ENCODE measurements around the gene TMEM259.

Gene TMEM259

GRCh38 chr19:1016647-1017114, 4.2 kb downstream of the TMEM259 start:
- Histone ChIP-seq H3K4me3 (ENCODE audit: low read depth in 1 of 2, low read length in 2 of 2) (peak overlapping the region in 1 of 2 donors; percentile 40), H3K4me1 (ENCODE audit: control insufficient read depth in 1 of 2, insufficient read depth in 2 of 2, low read length in 2 of 2) (peaks cover 41 to 48% of the 10 kb centered on the region in 2 donors), H3K27ac (ENCODE audit: low read depth, low read length) (no peak overlapping the region), H3K9ac (ENCODE audit: low read depth in 1 of 2, low read length in 2 of 2) (peak overlapping the region in 1 of 2 donors; percentile 19), H3K36me3 (ENCODE audit: control insufficient read depth in 1 of 2, insufficient read depth in 2 of 2, low read length in 2 of 2) (peaks cover 3 to 24% of the 10 kb centered on the region in 2 donors), H3K9me3 (ENCODE audit: control insufficient read depth in 1 of 2, low read length in 2 of 2) (no peaks in the 10 kb centered on the region), H3K27me3 (ENCODE audit: control insufficient read depth in 1 of 2, insufficient read depth in 2 of 2, low read length in 2 of 2) (no peaks in the 10 kb centered on the region)

DNA sequence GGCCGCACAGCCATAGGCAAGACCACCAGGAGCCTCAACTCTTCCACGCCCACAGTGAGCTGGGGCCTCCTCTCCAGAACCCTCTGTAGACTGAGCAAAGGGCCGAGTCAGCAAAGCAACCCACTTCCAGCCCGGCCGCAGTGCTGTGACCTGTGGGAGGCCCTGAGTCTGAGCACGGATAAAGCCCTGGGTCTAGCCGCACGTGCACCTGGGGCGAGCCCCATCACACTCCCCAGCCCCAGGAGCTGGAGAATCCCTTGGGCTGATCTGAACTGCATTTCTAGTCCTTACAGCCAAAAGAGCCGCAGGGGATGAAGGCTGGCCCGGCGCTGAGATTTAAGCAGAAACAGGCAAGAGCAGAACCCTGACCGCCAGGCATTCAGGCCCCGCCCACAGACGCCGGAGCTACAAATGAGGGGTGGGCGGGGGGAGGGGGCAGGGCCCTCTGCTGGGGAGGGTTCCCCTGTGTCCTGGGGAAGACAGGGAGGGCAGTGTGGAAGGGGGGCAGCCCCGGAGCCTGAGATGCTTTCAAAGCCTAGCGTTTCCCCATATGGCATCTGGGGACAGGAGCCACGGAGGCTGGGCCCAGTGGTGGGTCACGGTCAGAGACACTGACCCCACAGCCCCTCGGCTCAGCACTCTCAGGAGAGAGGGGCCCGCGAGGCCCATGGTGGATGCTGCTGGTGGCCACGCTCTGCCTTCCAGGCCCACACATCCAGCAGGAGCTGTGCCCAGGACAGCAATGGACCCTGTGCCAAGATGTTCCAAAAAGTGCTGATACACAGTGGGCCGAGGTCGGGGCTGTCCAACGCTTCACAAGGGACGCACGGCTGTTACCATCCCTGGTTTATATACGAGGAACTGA, 4.9 kb downstream of the TMEM259 start:
- no peak overlapping the region for H3K4me3 ChIP-seq (ENCODE audit: low read depth in 1 of 2, low read length in 2 of 2)
- no peak overlapping the region for H3K27ac ChIP-seq (ENCODE audit: low read depth, low read length)
- H3K9ac ChIP-seq (ENCODE audit: low read depth in 1 of 2, low read length in 2 of 2): peak overlapping the region in 1 of 2 donors; percentile 19
- H3K9me3 ChIP-seq (ENCODE audit: control insufficient read depth in 1 of 2, low read length in 2 of 2): no peaks in the 10 kb centered on the region
- H3K27me3 ChIP-seq (ENCODE audit: control insufficient read depth in 1 of 2, insufficient read depth in 2 of 2, low read length in 2 of 2): no peaks in the 10 kb centered on the region
- peaks cover 3 to 27% of the 10 kb centered on the region in 2 donors for H3K36me3 ChIP-seq (ENCODE audit: control insufficient read depth in 1 of 2, insufficient read depth in 2 of 2, low read length in 2 of 2)
- H3K4me1 ChIP-seq (ENCODE audit: control insufficient read depth in 1 of 2, insufficient read depth in 2 of 2, low read length in 2 of 2): peaks cover 41 to 48% of the 10 kb centered on the region in 2 donors

DNA sequence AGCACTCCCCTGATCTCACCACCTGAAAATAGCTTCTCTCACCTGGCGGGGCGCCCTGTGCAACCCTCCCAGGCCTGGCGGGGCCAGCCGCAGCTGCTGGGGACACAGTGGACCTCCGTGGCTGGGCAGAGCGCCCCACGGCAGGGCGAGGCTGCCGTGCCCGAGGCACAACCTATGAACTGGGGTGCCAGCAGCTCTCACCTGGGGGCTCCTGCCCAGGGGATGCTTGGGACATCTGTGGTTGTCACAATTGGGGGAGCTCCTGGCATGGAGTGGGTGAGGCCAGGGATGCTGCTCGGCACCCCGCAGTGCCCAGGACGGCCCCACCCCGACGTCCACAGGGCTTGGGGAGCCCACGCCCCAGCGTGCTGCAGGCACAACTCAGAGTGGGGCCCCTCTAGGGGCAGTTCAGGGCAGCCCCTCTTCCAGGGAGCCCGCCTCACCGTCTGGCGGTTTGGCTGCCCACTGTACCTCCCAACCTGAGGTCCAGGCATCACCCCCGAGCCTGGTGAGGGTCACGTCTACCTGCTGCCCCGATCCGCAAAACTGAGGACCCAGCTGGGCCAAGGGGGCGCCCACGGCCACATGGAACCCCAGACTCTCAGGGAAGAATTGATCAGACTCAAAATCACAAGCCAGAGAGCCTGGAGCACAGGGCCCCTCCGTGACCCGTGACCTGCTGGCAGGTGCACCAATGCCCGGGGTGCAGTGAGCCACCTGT, 5.7 kb downstream of the TMEM259 start:
- peaks cover 41 to 45% of the 10 kb centered on the region in 2 donors for H3K4me1 ChIP-seq (ENCODE audit: control insufficient read depth in 1 of 2, insufficient read depth in 2 of 2, low read length in 2 of 2)
- no peak overlapping the region for H3K9ac ChIP-seq (ENCODE audit: low read depth in 1 of 2, low read length in 2 of 2)

DNA sequence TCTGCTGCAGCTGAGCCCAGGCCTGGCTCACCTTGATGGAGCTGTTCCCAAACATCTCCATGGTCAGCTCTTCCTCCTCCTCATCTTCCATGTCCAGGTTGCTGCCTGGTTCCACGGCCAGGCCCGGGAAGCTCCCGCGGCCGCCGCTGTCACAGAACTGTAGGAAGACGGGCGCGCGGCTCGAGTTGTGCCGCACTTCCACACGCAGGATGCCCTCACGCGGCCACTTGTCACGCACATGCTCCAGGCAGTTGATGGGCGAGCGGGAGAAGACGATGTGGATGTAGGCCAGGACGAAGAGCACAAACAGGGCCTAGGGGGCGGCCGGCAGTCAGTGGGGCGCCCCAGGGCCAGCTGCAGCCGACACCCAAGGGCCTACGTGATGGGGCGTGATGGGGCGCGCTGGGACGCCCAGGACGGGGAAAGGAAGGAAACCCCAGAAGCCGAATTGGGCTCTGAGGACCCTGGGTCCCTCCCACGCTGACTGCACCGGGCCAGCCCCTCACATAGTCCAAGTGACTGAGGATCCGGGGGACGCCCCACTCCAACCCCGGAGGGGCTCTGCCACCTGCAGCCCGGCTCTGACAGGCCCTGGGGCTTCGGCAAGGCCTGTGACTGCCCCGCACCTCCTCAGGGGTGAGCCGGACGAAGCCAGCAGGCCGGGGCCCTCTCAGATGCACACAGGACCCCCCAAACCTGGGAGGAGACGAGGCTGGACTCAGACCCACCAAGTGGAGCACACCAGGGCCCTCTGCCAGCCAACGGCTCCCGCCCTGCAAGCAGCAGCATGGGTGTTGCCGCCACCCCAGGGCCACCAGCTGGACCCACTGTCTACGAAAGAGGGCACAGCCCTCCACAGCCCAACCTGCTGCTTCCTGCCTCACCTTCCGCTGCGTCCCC, 6.5 kb downstream of the TMEM259 start:
- Histone ChIP-seq H3K36me3 (ENCODE audit: control insufficient read depth in 1 of 2, insufficient read depth in 2 of 2, low read length in 2 of 2) (peaks cover 3 to 39% of the 10 kb centered on the region in 2 donors), H3K27me3 (ENCODE audit: control insufficient read depth in 1 of 2, insufficient read depth in 2 of 2, low read length in 2 of 2) (no peaks in the 10 kb centered on the region), H3K4me1 (ENCODE audit: control insufficient read depth in 1 of 2, insufficient read depth in 2 of 2, low read length in 2 of 2) (peaks cover 33 to 37% of the 10 kb centered on the region in 2 donors), H3K4me3 (ENCODE audit: low read depth in 1 of 2, low read length in 2 of 2) (no peak overlapping the region), H3K9me3 (ENCODE audit: control insufficient read depth in 1 of 2, low read length in 2 of 2) (no peaks in the 10 kb centered on the region), H3K27ac (ENCODE audit: low read depth, low read length) (no peak overlapping the region), H3K9ac (ENCODE audit: low read depth in 1 of 2, low read length in 2 of 2) (no peak overlapping the region)

More for the DNA sequence above, 5.7 kb downstream of the TMEM259 start:
- Histone ChIP-seq H3K4me3 (ENCODE audit: low read depth in 1 of 2, low read length in 2 of 2) (no peak overlapping the region), H3K27ac (ENCODE audit: low read depth, low read length) (no peak overlapping the region), H3K36me3 (ENCODE audit: control insufficient read depth in 1 of 2, insufficient read depth in 2 of 2, low read length in 2 of 2) (peaks cover 3 to 31% of the 10 kb centered on the region in 2 donors), H3K27me3 (ENCODE audit: control insufficient read depth in 1 of 2, insufficient read depth in 2 of 2, low read length in 2 of 2) (no peaks in the 10 kb centered on the region), H3K9me3 (ENCODE audit: control insufficient read depth in 1 of 2, low read length in 2 of 2) (no peaks in the 10 kb centered on the region)

DNA sequence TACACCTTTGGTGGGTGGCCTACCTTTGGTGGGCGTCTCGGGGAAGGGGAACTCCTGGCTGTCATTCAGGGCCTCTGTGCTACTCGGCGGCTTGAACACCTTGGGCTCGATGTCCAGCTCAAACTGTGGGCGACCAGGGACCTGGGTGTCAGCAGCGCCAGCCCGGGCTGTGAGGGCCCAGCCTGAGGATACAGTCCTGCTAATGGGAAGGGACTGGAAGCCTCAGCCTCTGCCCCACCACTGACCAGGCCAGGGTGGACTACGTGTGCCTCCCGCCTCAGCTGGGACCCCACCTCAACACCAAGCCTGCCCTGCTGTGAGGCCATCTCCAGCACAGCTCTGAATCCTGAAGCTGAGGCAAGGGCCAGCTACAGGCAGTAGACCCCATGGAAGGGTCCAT, 7.7 kb downstream of the TMEM259 start:
- H3K9me3 ChIP-seq (ENCODE audit: control insufficient read depth in 1 of 2, low read length in 2 of 2): no peaks in the 10 kb centered on the region
- no peak overlapping the region for H3K27ac ChIP-seq (ENCODE audit: low read depth, low read length)
- H3K36me3 ChIP-seq (ENCODE audit: control insufficient read depth in 1 of 2, insufficient read depth in 2 of 2, low read length in 2 of 2): peaks cover 3 to 39% of the 10 kb centered on the region in 2 donors
- H3K9ac ChIP-seq (ENCODE audit: low read depth in 1 of 2, low read length in 2 of 2): no peak overlapping the region
- peaks cover 22 to 25% of the 10 kb centered on the region in 2 donors for H3K4me1 ChIP-seq (ENCODE audit: control insufficient read depth in 1 of 2, insufficient read depth in 2 of 2, low read length in 2 of 2)
- H3K27me3 ChIP-seq (ENCODE audit: control insufficient read depth in 1 of 2, insufficient read depth in 2 of 2, low read length in 2 of 2): no peaks in the 10 kb centered on the region
- no peak overlapping the region for H3K4me3 ChIP-seq (ENCODE audit: low read depth in 1 of 2, low read length in 2 of 2)

DNA sequence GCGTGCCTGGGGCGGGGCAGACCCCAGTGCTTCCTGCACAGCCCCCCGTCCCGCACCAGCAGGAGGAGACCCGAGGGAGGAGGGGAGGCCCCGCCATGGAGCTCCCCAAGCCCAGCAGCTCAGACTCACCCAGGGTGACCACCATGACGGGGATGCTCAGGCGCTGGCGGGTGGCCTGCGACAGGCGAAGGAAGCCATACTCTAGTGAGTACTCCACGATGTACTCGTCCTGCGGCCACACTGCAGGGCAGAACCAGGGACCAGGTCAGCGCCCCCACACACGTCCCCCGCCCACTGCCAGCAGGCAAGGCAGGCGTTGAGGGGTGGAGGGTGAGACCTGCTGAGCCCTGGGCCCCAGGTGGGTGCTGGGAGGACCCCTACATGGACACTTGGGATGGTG, 8.6 kb downstream of the TMEM259 start:
- Histone ChIP-seq H3K9me3 (ENCODE audit: control insufficient read depth in 1 of 2, low read length in 2 of 2) (no peaks in the 10 kb centered on the region), H3K9ac (ENCODE audit: low read depth in 1 of 2, low read length in 2 of 2) (no peak overlapping the region), H3K36me3 (ENCODE audit: control insufficient read depth in 1 of 2, insufficient read depth in 2 of 2, low read length in 2 of 2) (peaks cover 3 to 39% of the 10 kb centered on the region in 2 donors), H3K27me3 (ENCODE audit: control insufficient read depth in 1 of 2, insufficient read depth in 2 of 2, low read length in 2 of 2) (no peaks in the 10 kb centered on the region), H3K4me3 (ENCODE audit: low read depth in 1 of 2, low read length in 2 of 2) (no peak overlapping the region), H3K27ac (ENCODE audit: low read depth, low read length) (no peak overlapping the region), H3K4me1 (ENCODE audit: control insufficient read depth in 1 of 2, insufficient read depth in 2 of 2, low read length in 2 of 2) (peaks cover 13 to 16% of the 10 kb centered on the region in 2 donors)

DNA sequence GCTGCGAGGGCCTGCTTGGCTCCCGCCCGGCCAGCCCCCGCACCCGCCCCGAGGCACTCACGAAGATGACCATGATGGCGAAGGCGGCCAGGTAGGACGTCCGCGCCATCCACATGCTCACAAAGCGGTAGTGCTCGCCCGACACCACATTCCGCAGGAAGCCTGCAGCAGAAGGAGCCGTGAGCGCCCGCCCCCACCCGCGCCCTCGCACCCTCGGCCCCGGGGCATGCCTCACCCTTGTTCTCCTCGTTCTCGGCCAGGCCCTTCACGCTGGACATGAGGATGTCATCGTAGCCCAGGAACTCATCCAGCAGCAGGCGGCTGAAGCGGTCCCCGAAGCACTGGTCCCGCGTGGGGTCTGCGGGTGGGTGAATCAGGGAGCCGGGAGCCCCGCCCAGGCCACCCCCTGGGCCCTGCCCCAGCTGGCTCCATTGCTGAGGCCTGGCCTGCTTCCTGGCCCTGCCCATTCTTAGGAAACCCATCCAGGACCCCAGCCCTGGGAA, 9.0 kb downstream of the TMEM259 start:
- Histone ChIP-seq H3K4me1 (ENCODE audit: control insufficient read depth in 1 of 2, insufficient read depth in 2 of 2, low read length in 2 of 2) (peaks cover 8 to 12% of the 10 kb centered on the region in 2 donors), H3K9ac (ENCODE audit: low read depth in 1 of 2, low read length in 2 of 2) (no peak overlapping the region), H3K9me3 (ENCODE audit: control insufficient read depth in 1 of 2, low read length in 2 of 2) (no peaks in the 10 kb centered on the region), H3K36me3 (ENCODE audit: control insufficient read depth in 1 of 2, insufficient read depth in 2 of 2, low read length in 2 of 2) (peaks cover 3 to 39% of the 10 kb centered on the region in 2 donors), H3K27me3 (ENCODE audit: control insufficient read depth in 1 of 2, insufficient read depth in 2 of 2, low read length in 2 of 2) (no peaks in the 10 kb centered on the region), H3K4me3 (ENCODE audit: low read depth in 1 of 2, low read length in 2 of 2) (no peak overlapping the region), H3K27ac (ENCODE audit: low read depth, low read length) (no peak overlapping the region)

- Histone ChIP-seq H3K27me3 (ENCODE audit: control insufficient read depth in 1 of 2, insufficient read depth in 2 of 2, low read length in 2 of 2) (no peaks in the 10 kb centered on the region), H3K4me3 (ENCODE audit: low read depth in 1 of 2, low read length in 2 of 2) (no peak overlapping the region), H3K9ac (ENCODE audit: low read depth in 1 of 2, low read length in 2 of 2) (no peak overlapping the region), H3K36me3 (ENCODE audit: control insufficient read depth in 1 of 2, insufficient read depth in 2 of 2, low read length in 2 of 2) (peaks cover 3 to 39% of the 10 kb centered on the region in 2 donors), H3K4me1 (ENCODE audit: control insufficient read depth in 1 of 2, insufficient read depth in 2 of 2, low read length in 2 of 2) (peaks cover 0 to 4% of the 10 kb centered on the region in 2 donors), H3K27ac (ENCODE audit: low read depth, low read length) (no peak overlapping the region), H3K9me3 (ENCODE audit: control insufficient read depth in 1 of 2, low read length in 2 of 2) (no peaks in the 10 kb centered on the region)
Measured at GRCh38 chr19:1010586-1011510, 10.1 kb downstream of the TMEM259 start.

All from duodenal mucosa (tissue), 2 donors.